ENCODE measurements around the gene ATP8B4.

The ATP8B4 gene

DNA sequence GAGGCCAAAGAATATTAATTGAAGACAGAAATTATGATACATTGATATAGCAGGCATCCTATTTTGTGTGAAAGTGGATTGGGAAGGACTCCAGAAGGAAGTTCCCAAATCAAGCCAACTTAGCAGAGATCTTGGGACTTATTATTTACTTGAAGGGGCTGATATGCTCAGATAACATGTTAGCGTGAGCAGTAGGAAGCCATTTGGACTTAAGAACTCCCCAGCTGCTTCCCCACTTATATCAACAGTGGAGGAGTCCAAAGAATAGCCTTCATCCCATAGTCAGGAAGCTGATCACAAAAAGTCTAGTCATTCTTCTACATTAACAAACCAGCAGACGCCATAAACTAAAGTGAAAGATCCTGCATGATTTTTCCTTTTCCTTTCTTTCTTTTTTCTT, 200.0 kb downstream of the ATP8B4 start:
- Histone ChIP-seq H3K27ac (ENCODE audit: low read depth, low read length) (no peak overlapping the region), H3K4me3 (ENCODE audit: low read length) (no peak overlapping the region), H3K9ac (ENCODE audit: low read depth, low read length) (no peak overlapping the region), H3K27me3 (ENCODE audit: insufficient read depth, low read length) (no peaks in the 10 kb centered on the region), H3K4me1 (ENCODE audit: insufficient read depth, low read length) (peaks cover 9% of the 10 kb centered on the region; the same call in 1 of the 2 replicates), H3K36me3 (ENCODE audit: insufficient read depth, low read length) (no peaks in the 10 kb centered on the region), H3K9me3 (ENCODE audit: insufficient read depth, low read depth, low read length) (no peaks in the 10 kb centered on the region)
- WGBS = 96% methylated on average over 2 of the region's 2 CpGs

DNA sequence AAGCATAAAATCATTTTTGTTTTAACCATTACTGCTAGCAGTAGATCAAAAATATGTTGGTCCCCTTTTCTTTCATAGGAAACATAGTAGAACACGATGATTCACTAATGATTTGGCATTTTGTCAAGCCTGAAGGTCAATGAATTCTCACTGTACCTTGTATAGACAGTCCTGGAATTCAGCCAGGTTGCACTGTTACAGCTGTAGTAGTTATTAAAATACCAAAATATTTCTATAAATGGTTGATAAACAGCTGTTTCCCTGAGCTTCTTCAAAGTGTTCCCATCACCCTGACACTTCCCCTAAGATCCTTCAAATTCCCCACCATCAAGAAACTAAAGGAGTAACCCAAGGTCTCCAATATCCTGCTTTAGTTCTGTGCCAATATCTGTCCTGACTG, 200.9 kb downstream of the ATP8B4 start:
- Histone ChIP-seq H3K9me3 (ENCODE audit: insufficient read depth, low read depth, low read length) (no peaks in the 10 kb centered on the region), H3K9ac (ENCODE audit: low read depth, low read length) (no peak overlapping the region), H3K27ac (ENCODE audit: low read depth, low read length) (no peak overlapping the region), H3K36me3 (ENCODE audit: insufficient read depth, low read length) (no peaks in the 10 kb centered on the region), H3K27me3 (ENCODE audit: insufficient read depth, low read length) (no peaks in the 10 kb centered on the region), H3K4me1 (ENCODE audit: insufficient read depth, low read length) (0 out of 2 replicates have a peak, but pooled peaks cover 6% of the 10 kb centered on the region), H3K4me3 (ENCODE audit: low read length) (no peak overlapping the region)
- 92% methylated on average over 1 of the region's 1 CpG for WGBS

GRCh38 chr15:49916998-49917397, 202.0 kb downstream of the ATP8B4 start:
- 0 out of 2 replicates have a peak, but pooled peaks cover 6% of the 10 kb centered on the region for H3K4me1 ChIP-seq (ENCODE audit: insufficient read depth, low read length)
- H3K27ac ChIP-seq (ENCODE audit: low read depth, low read length) = no peak overlapping the region
- H3K36me3 ChIP-seq (ENCODE audit: insufficient read depth, low read length) = no peaks in the 10 kb centered on the region
- no peak overlapping the region for H3K4me3 ChIP-seq (ENCODE audit: low read length)
- H3K27me3 ChIP-seq (ENCODE audit: insufficient read depth, low read length) = no peaks in the 10 kb centered on the region
- H3K9me3 ChIP-seq (ENCODE audit: insufficient read depth, low read depth, low read length) = no peaks in the 10 kb centered on the region
- no peak overlapping the region for H3K9ac ChIP-seq (ENCODE audit: low read depth, low read length)
- 93% methylated on average over 2 of the region's 2 CpGs for WGBS

GRCh38 chr15:49915822-49916221, 203.2 kb downstream of the ATP8B4 start:
- Histone ChIP-seq H3K9ac (ENCODE audit: low read depth, low read length) (no peak overlapping the region), H3K27ac (ENCODE audit: low read depth, low read length) (no peak overlapping the region), H3K36me3 (ENCODE audit: insufficient read depth, low read length) (no peaks in the 10 kb centered on the region), H3K4me3 (ENCODE audit: low read length) (no peak overlapping the region), H3K4me1 (ENCODE audit: insufficient read depth, low read length) (no peaks in the 10 kb centered on the region), H3K9me3 (ENCODE audit: insufficient read depth, low read depth, low read length) (no peaks in the 10 kb centered on the region), H3K27me3 (ENCODE audit: insufficient read depth, low read length) (no peaks in the 10 kb centered on the region)
- 93% methylated on average over 4 of the region's 5 CpGs for WGBS

- Histone ChIP-seq H3K36me3 (ENCODE audit: insufficient read depth, low read length) (no peaks in the 10 kb centered on the region), H3K4me1 (ENCODE audit: insufficient read depth, low read length) (no peaks in the 10 kb centered on the region), H3K27me3 (ENCODE audit: insufficient read depth, low read length) (no peaks in the 10 kb centered on the region), H3K4me3 (ENCODE audit: low read length) (no peak overlapping the region), H3K9ac (ENCODE audit: low read depth, low read length) (no peak overlapping the region), H3K27ac (ENCODE audit: low read depth, low read length) (no peak overlapping the region), H3K9me3 (ENCODE audit: insufficient read depth, low read depth, low read length) (no peaks in the 10 kb centered on the region; the same call in 1 of the 2 replicates)
- WGBS = 94% methylated on average over 4 of the region's 4 CpGs
Measured at GRCh38 chr15:49908933-49909295, 210.1 kb downstream of the ATP8B4 start.

GRCh38 chr15:49908236-49908932, 210.6 kb downstream of the ATP8B4 start:
- Histone ChIP-seq H3K27ac (ENCODE audit: low read depth, low read length) (no peak overlapping the region), H3K4me3 (ENCODE audit: low read length) (no peak overlapping the region), H3K27me3 (ENCODE audit: insufficient read depth, low read length) (no peaks in the 10 kb centered on the region), H3K9me3 (ENCODE audit: insufficient read depth, low read depth, low read length) (no peaks in the 10 kb centered on the region; the same call in 1 of the 2 replicates), H3K9ac (ENCODE audit: low read depth, low read length) (no peak overlapping the region), H3K4me1 (ENCODE audit: insufficient read depth, low read length) (no peaks in the 10 kb centered on the region), H3K36me3 (ENCODE audit: insufficient read depth, low read length) (no peaks in the 10 kb centered on the region)
- WGBS = 100% methylated on average over 2 of the region's 2 CpGs

- H3K36me3 ChIP-seq (ENCODE audit: insufficient read depth, low read length) = no peaks in the 10 kb centered on the region
- no peak overlapping the region for H3K9ac ChIP-seq (ENCODE audit: low read depth, low read length)
- H3K9me3 ChIP-seq (ENCODE audit: insufficient read depth, low read depth, low read length) = no peaks in the 10 kb centered on the region; the same call in 1 of the 2 replicates
- 67% methylated on average over 1 of the region's 1 CpG for WGBS
- no peak overlapping the region for H3K27ac ChIP-seq (ENCODE audit: low read depth, low read length)
- H3K27me3 ChIP-seq (ENCODE audit: insufficient read depth, low read length) = no peaks in the 10 kb centered on the region
- no peaks in the 10 kb centered on the region for H3K4me1 ChIP-seq (ENCODE audit: insufficient read depth, low read length)
- H3K4me3 ChIP-seq (ENCODE audit: low read length) = no peak overlapping the region
Measured at GRCh38 chr15:49906966-49907365, 212.1 kb downstream of the ATP8B4 start.

DNA sequence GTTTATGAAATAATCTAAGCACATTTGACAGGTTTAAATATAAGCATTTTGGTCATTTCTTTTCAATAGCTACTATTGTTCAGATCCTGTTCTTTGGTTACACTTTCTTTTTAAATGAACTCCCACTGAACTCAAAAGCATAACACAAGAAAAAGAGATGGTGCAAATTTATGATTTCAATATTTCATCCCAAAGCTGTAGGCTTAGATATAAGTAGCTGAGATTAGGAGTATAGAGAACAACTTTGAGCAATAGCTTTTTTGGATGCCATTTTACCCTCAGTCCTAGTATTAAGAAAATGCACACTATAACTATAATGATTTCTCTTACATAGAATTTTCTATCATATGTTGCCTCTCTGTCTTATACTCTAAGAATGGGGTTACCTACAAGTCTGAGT, 213.8 kb downstream of the ATP8B4 start:
- no peaks in the 10 kb centered on the region; the same call in 1 of the 2 replicates for H3K9me3 ChIP-seq (ENCODE audit: insufficient read depth, low read depth, low read length)
- H3K27me3 ChIP-seq (ENCODE audit: insufficient read depth, low read length) = no peaks in the 10 kb centered on the region
- no peak overlapping the region for H3K9ac ChIP-seq (ENCODE audit: low read depth, low read length)
- no peaks in the 10 kb centered on the region for H3K4me1 ChIP-seq (ENCODE audit: insufficient read depth, low read length)
- H3K4me3 ChIP-seq (ENCODE audit: low read length) = no peak overlapping the region
- no peaks in the 10 kb centered on the region for H3K36me3 ChIP-seq (ENCODE audit: insufficient read depth, low read length)
- no peak overlapping the region for H3K27ac ChIP-seq (ENCODE audit: low read depth, low read length)

DNA sequence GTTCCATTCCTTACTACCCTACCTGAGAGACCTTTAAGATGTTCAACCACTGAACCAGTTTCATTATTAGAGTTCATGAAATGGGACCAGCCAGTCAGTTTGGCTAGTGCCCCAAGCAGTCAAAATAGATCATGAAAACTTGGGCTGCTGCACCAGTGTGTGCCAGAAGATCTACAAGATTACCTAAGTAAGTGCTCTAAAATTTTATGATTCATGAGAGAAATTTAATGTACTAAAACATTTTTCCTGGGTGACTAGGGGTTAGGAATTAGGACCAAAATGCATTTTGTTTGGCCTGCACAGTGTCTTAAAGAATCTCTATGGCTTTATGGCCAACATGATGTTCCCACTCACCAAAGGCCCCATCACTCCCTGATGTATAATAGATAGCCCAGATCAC, 214.7 kb downstream of the ATP8B4 start:
- no peaks in the 10 kb centered on the region for H3K9me3 ChIP-seq (ENCODE audit: insufficient read depth, low read depth, low read length)
- no peak overlapping the region for H3K27ac ChIP-seq (ENCODE audit: low read depth, low read length)
- H3K4me1 ChIP-seq (ENCODE audit: insufficient read depth, low read length) = no peaks in the 10 kb centered on the region
- no peaks in the 10 kb centered on the region for H3K36me3 ChIP-seq (ENCODE audit: insufficient read depth, low read length)
- H3K27me3 ChIP-seq (ENCODE audit: insufficient read depth, low read length) = no peaks in the 10 kb centered on the region
- no peak overlapping the region for H3K9ac ChIP-seq (ENCODE audit: low read depth, low read length)
- H3K4me3 ChIP-seq (ENCODE audit: low read length) = no peak overlapping the region

DNA sequence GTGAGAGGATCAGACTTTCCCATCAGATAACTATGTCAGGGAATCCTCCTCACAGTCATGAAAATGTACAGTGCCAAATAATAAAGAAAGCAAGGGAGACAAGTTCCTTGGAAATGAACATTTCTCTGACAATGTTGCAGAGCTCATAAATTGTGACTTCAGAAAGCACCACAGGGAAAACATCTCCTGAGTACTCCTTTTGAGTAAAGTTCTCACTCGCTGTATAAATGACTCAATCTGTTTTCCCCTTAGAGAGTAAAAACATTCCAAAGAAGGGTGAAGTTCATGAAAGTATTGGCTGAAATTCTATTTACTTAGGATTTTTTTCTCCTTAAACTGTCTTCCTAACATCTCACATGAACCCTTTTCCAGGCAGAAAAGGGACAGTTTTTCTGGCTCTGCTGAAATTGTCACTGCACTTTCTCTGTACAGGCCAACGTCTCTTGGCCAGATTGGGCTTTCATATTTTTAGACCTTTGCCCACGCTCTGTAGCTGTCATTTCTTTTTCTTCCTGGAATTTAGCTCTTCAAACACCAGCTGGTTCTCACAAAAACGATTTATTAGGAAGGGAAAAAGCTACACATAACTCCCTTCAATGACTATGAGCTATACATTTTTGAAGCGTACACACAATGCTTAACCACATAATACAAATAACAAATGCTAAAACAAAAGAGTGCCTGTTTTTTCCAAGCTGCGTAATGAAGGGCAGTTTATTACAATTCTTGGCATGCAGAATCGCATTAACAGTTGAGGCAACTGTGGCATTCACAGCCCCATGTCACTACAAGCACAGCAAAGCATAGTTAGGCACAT, 216.1 kb downstream of the ATP8B4 start:
- Histone ChIP-seq H3K9ac (ENCODE audit: low read depth, low read length) (no peak overlapping the region), H3K4me3 (ENCODE audit: low read length) (no peak overlapping the region), H3K27me3 (ENCODE audit: insufficient read depth, low read length) (no peaks in the 10 kb centered on the region), H3K36me3 (ENCODE audit: insufficient read depth, low read length) (no peaks in the 10 kb centered on the region), H3K27ac (ENCODE audit: low read depth, low read length) (no peak overlapping the region), H3K4me1 (ENCODE audit: insufficient read depth, low read length) (no peaks in the 10 kb centered on the region), H3K9me3 (ENCODE audit: insufficient read depth, low read depth, low read length) (no peaks in the 10 kb centered on the region)
- WGBS = 93% methylated on average over 7 of the region's 7 CpGs

DNA sequence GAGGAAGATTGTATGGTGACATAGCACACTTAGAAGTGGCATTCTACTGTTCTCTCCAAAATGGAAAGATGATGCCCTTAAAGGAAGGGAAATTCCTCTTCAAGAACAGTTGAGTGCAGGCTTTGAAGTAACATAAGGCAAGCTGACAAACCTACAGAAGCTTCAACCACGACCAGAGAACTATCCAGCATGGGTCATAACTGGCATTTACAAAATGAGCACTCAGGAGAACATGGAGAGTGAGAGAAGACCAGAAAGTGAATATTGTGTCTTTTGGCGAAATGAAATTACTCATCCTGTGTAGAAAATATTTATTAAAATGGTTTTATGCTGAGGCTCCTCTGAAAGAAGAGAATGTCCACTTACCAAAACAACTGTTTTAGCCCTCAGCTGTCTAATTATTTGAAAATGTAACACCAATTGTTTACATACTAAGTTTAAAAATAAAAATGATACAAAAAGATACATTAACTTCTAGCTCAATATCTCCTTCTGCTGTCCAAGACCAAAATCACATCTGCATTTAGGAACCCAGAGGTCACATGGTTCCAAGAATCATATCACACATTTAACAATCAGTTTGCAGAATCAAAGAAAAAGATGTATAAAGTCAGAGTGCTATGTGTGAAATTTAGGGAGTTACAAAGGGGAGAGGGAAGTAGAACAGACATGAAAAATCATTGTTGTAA, 216.9 kb downstream of the ATP8B4 start:
- Histone ChIP-seq H3K9me3 (ENCODE audit: insufficient read depth, low read depth, low read length) (no peaks in the 10 kb centered on the region), H3K4me3 (ENCODE audit: low read length) (no peak overlapping the region), H3K27me3 (ENCODE audit: insufficient read depth, low read length) (no peaks in the 10 kb centered on the region), H3K27ac (ENCODE audit: low read depth, low read length) (no peak overlapping the region), H3K9ac (ENCODE audit: low read depth, low read length) (no peak overlapping the region), H3K36me3 (ENCODE audit: insufficient read depth, low read length) (no peaks in the 10 kb centered on the region), H3K4me1 (ENCODE audit: insufficient read depth, low read length) (peaks cover 4% of the 10 kb centered on the region)
- 93% methylated on average over 2 of the region's 2 CpGs for WGBS

Measured in HUES64 (cell line).